ENCODE results near the gene WDR89. TPM values are rescaled to one million over a fixed set of nuclear protein-coding genes. Genes with fewer than 3 reads are reported as not detected.
"Not testable (repeated sequence)": the region's sequence is repeated elsewhere in the genome, so short reads cannot be mapped to it uniquely, and the experiment has no call there.

The WDR89 gene
- total RNA-seq, 1 experiment from 2014 or later: 18.2 TPM

- H4K20me1 ChIP-seq (ENCODE audit: insufficient read depth): no peaks in the 10 kb centered on the region
- no peak overlapping the region for H3K4me3 ChIP-seq
- H3F3A ChIP-seq (ENCODE audit: insufficient read depth, low read depth): no peaks in the 10 kb centered on the region; the same call in 1 of the 2 replicates
- H3K27ac ChIP-seq: no peak overlapping the region
- H3K36me3 ChIP-seq (ENCODE audit: low read depth): peaks cover 16% of the 10 kb centered on the region
- no peaks in the 10 kb centered on the region for H3K79me2 ChIP-seq (ENCODE audit: low read depth)
- no peak overlapping the region for H2AFZ ChIP-seq
- TF ChIP-seq EZH2 (IDR thresholded peaks at IDR 0.05; ENCODE audit: low read depth) (no peak), CTCF (conservative IDR thresholded peaks at IDR 0.05) (no peak)
- no TSS peak for BruUV-seq (replicated peaks)
- CTCF ChIA-PET: no interaction called here
- H3K4me2 ChIP-seq: no peak overlapping the region
- intact Hi-C loops (cut with micrococcal nuclease; ENCODE audit: unreplicated experiment): no loop called here
- H3K27me3 ChIP-seq (ENCODE audit: insufficient read depth, low read depth): no peaks in the 10 kb centered on the region
- H3K9me3 ChIP-seq (ENCODE audit: insufficient read depth, low read depth): peaks cover 17% of the 10 kb centered on the region
- POLR2A ChIA-PET (ENCODE audit: unreplicated experiment): no interaction called here
- H3K4me1 ChIP-seq (replicated peaks; ENCODE audit: insufficient read depth): no peaks in the 10 kb centered on the region
- DNase-seq: no peak
- no peaks in the 10 kb centered on the region for H3K9me2 ChIP-seq (ENCODE audit: insufficient read depth)
Measured at GRCh38 chr14:63596998-63597658, 44.5 kb downstream of the WDR89 start.

GRCh38 chr14:63594455-63595372, 47.0 kb downstream of the WDR89 start:
- TF ChIP-seq CTCF (conservative IDR thresholded peaks at IDR 0.05) (no peak), EZH2 (IDR thresholded peaks at IDR 0.05; ENCODE audit: low read depth) (no peak)
- intact Hi-C loops (cut with micrococcal nuclease; ENCODE audit: unreplicated experiment): no loop called here
- Histone ChIP-seq H3K4me1 (replicated peaks; ENCODE audit: insufficient read depth) (no peaks in the 10 kb centered on the region), H2AFZ (no peak overlapping the region), H3K27ac (no peak overlapping the region), H3K36me3 (ENCODE audit: low read depth) (peaks cover 16% of the 10 kb centered on the region), H4K20me1 (ENCODE audit: insufficient read depth) (no peaks in the 10 kb centered on the region), H3K79me2 (ENCODE audit: low read depth) (no peaks in the 10 kb centered on the region), H3K9me3 (ENCODE audit: insufficient read depth, low read depth) (peaks cover 17% of the 10 kb centered on the region), H3K4me2 (no peak overlapping the region), H3F3A (ENCODE audit: insufficient read depth, low read depth) (no peaks in the 10 kb centered on the region; the same call in 1 of the 2 replicates), H3K4me3 (no peak overlapping the region), H3K9me2 (ENCODE audit: insufficient read depth) (no peaks in the 10 kb centered on the region), H3K27me3 (ENCODE audit: insufficient read depth, low read depth) (no peaks in the 10 kb centered on the region)
- CTCF ChIA-PET: no interaction called here
- BruUV-seq (replicated peaks): no TSS peak
- POLR2A ChIA-PET (ENCODE audit: unreplicated experiment): no interaction called here
- DNase-seq: no peak

GRCh38 chr14:63583046-63583445, 58.6 kb downstream of the WDR89 start:
- CTCF ChIA-PET: interaction anchor here (0.7 kb wide), 2 partner anchors 234 to 854 kb away, joined by 3 to 6 read pairs; no protein-coding TSS in a partner anchor
- POLR2A ChIA-PET (ENCODE audit: unreplicated experiment); intact Hi-C loops (cut with micrococcal nuclease; ENCODE audit: unreplicated experiment); H3K79me2 ChIP-seq (ENCODE audit: low read depth); H3K4me3 ChIP-seq; H3K27ac ChIP-seq; BruUV-seq (replicated peaks); H3K4me1 ChIP-seq (replicated peaks; ENCODE audit: insufficient read depth); H4K20me1 ChIP-seq (ENCODE audit: insufficient read depth); H3K27me3 ChIP-seq (ENCODE audit: insufficient read depth, low read depth); H3K4me2 ChIP-seq; H2AFZ ChIP-seq; H3K9me3 ChIP-seq (ENCODE audit: insufficient read depth, low read depth); H3K36me3 ChIP-seq (ENCODE audit: low read depth); H3F3A ChIP-seq (ENCODE audit: insufficient read depth, low read depth); H3K9me2 ChIP-seq (ENCODE audit: insufficient read depth): not testable (repeated sequence)
- DNase-seq: peak in 1 of 2 experiments; percentile 10

Data from PC-9 (cell line).